HPDE6-E6E7 (cell line): ENCODE data around the gene TPI1.
A peak's percentile ranks its signal among the peaks of the same experiment; 100 is the strongest.
"Not testable (repeated sequence)": the region's sequence is repeated elsewhere in the genome, so short reads cannot be mapped to it uniquely, and the experiment has no call there.

Source experiments
- DNase-seq: peaks from one replicate; pipeline ENCODE4 v3.0.0; 2011; ENCODE audit warnings: missing footprints; ENCODE audit errors: extremely low spot score

The TPI1 gene

DNA sequence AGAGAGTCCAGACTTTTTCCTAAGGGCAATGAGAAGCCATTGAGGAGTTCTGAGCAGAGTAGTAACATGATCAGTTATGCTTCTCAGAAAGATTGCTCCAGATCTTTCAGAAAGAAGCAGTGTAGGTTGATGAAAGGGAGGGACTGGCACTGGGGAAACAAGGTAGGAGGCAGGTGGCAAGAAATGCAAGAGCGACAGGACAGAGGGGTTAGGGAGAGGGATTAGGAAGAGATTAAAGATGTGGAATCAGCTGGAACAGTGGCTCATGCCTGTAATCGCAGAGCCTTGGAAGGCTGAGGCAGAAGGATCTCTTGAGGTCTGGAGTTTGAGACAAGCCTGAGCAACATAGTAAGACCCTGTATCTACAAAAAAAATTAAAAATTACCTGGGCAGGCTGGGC lies 19.7 kb upstream of the TPI1 start:
- no peak for DNase-seq

DNA sequence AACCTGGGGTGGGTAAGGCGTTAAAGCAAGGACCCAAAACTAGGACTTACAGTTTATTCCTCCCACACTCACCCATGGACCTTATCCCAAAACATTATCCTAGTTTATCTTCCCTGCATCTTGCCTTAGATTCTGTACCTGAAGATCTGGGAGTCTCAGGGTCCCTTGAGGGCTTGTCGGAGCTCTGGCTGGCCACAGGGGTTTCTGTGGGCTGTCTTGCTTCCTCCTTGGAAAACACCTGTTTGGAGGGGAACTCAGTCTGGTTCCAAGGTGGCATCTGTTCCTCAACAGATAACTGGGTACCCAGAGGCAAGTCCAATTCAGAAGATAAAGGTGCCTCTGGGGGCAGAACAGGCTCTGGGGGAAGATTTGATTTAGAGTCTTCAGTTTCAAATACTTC lies 17.9 kb upstream of the TPI1 start:
- DNase-seq: no peak

DNA sequence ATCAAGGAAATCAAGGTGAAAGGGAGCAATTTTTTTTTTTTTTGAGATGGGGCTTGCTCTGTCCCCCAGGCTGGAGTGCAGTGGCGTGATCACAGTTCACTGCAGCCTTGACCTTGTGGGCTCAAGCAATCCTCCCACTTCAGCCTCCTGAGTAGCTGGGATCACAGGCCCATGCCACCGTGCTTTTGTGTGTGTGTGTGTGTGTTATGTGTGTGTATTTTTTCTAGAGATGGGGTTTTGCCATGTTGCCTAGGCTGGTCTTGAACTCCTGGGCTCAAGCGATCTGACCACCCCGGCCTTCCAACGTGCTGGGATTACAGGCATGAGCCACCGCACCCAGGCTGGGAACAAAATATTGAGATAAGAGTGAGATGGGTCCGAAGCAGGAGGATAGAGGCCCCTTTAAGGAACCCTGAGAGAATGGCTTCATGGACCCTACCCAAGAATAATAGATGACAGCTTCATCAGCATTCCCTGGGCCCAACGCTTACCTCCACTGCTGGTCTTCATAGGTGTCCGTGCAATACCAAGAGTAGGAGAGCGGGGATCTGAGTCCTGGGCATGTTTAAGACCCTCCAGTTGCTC lies 17.3 kb upstream of the TPI1 start:
- DNase-seq: no peak

DNA sequence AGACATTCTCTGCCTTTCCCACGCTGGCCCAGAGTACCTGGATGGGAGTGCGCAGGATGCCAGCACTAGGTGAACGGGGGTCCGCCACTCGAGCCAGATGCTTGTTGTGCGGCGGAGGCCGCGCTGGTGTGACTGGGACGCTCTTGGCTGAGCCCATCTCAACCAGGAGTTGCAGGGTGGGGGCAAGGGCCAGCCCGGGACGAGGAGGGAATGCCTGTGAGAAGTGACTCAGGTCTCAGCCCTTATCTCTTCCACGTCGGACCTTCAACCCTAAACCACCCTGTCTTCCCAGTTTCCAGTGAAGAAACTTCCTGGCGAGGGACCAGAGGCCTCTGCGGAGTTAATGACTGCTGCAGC lies 16.6 kb upstream of the TPI1 start:
- DNase-seq: peak; percentile 14

DNA sequence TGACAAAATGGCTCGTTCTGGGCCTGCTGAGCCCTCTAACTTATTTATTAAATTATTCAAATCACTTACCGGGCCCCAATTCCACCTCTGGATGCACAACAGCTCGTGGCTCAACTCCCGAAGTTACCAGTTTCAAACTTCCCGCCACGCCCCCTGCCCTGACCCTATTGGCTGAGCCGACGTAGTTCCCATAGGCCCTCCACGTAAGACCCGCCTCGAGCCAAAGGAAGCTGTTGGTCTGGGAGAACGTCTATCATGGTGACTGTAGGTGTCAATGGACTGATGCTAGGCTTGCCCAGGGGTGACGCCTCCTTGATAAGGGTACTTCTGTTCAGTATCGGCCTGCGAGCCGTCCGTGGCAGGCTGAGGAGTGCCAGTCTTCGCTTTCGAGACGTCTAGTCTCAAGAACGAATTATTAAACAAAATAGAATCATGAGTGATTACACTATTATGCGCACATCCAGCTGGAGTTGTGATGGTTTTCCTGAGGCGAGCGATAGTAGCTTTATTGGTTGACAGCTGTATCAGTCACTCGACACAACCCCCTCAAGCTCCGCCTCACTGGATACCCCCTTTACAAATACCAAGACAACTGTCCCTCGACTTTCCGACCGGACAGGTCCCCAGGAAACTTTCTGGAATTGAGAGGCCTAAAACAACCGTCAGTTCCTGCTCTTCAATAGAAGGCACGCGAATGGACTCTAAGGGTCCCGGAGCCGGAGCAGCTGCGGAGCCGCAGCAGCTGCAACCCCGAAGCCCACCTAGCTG lies 16.0 kb upstream of the TPI1 start, which contains the start of gene CDCA3:
Gene CDCA3, minus strand, starts transcription at position 134 of the 768 bp plus-strand sequence. CDS start 334 bp downstream, outside the sequence.
- DNase-seq: peak; percentile 100

DNA sequence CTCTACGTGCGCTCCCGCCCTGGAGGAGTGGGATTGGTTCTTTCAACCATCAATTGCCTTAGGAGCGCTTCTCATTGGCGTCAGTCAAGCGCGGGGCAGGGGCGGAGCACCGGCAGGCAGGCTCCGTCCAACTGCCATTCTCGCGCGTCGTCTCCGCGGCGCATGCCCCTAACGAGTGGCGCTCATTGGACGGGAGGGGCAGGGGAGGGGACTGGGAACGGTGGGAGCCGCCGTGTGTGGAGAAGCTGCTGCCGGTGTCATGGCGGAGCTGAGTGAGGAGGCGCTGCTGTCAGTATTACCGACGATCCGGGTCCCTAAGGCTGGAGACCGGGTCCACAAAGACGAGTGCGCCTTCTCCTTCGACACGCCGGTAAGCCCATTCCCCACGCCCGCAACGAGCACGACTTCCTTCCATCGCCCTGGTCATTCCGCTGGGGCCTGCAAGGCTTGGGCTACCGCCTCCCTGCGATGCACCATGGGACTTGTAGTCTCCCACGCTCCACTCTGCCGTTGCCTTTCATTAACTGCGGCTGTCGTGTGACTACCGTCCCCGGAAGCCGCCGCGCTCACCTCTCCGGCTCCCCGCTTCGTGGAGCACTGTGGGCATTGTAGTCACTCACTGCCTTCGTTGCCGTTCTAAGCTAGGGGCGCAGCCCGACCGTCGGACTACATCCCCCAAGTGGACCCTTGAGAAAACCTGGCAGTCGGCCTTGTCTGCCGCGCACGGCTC lies 15.2 kb upstream of the TPI1 start, which contains the start of gene USP5:
Gene USP5, plus strand, starts transcription at position 230 of the 730 bp plus-strand sequence. Its CDS starts 30 bp downstream, at position 260.
- DNase-seq: peak; percentile 96

DNA sequence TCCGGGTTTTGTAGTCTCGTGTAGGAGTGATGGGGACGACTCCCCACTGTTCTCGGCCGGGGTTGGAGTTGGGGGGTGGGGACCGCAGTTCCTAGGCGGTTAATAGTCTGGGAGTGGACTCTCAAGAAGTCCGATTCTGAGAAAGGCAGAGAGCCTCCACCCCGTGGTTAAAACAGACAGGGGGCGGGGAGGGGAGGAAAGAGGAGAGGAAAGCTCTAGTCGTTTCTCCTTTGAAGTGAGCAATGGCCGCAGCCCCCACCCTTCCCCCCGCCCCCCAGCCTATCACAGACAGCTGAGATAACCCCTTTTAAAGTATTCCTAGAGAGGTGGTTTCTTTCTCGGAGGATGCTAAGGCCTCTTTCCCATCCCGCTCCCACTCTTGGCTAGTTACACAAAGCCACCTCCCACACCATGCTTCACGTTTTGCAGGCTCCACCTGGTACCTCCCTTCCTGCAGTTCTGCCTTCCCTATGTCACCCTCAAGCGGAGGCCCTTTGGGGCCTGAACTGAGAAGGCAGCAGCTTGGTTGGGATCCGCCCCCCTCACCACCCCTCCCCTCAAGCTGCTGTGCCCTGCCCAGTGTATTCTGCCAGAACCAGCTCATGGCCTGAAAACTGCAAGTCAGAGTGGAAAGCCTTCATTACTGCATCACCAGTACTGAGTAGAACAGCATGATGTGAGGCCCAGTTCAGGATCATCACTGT lies 14.5 kb upstream of the TPI1 start:
- peak; percentile 62 for DNase-seq

DNA sequence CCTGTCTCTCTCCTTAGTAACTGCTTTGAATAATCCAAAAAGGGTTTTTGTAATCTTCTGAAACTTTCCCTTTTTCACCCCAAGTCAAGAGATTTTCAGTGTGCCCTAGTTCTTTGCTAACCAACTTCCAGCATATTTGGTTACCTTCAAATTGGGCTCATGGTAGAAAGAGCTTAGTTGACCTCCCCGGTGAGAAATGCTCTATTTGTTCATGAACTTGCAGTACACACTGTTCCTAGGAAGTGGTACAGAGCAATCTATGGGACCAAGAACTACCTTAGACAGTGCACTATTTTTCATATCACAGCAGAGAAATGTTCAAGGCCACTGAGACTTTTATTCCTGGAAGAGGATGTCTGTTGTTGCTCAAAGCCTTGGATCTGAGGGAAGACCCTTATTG lies 13.7 kb upstream of the TPI1 start:
- no peak for DNase-seq

DNA sequence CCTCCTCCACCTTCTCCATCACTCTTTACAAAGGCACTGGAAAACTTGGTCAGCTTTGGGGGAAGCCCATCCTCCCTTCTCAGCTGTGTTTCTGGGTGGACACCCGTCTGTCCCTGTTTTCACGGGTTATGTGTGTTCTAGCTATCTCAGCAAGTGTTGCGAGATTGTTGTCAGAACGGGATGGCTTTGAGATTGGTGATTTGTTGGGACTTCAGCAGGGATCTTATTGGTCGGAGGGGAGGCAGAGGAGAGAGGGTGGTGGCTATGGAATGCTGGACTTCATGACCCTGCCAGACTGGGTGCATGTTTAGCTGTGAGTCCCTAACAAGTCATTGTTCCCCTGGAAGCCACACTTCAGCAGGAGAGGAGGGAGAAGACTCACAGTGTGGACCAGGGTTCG lies 13.3 kb upstream of the TPI1 start:
- DNase-seq: no peak

DNA sequence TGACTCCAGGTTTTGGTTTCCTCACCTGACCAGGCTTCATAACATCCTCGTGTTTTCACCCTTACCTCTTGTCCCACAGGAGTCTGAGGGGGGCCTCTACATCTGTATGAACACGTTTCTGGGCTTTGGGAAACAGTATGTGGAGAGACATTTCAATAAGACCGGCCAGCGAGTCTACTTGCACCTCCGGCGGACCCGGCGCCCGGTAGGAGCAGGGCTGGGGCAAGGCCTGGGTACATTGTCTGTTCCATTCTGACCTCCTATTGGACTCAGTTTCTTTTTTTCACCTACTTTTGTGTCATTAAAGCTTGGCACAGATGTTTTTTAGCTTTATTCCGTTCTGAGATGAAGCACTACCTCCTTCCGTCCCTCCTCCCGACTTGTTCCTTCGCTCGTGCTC lies 12.0 kb upstream of the TPI1 start:
- no peak for DNase-seq

DNA sequence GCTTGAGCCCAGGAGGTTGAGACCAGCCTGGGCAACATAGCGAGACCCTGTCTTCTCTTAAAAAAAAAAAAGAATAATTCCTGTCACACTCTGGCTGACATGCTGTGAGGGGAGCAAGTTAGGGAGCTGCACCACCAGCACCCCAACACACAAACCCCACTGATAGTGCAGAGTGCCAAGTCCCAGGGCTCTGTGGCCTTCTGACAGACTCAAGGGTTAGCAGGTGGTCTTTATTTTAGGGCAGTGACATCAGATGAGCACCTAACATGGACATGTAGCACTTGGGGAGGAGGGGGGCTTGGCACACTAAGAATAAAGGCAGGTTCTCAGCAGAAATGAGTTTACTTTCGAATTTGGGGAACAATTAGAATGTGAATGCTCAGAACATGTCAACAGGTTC lies 8.5 kb upstream of the TPI1 start:
- DNase-seq: no peak

DNA sequence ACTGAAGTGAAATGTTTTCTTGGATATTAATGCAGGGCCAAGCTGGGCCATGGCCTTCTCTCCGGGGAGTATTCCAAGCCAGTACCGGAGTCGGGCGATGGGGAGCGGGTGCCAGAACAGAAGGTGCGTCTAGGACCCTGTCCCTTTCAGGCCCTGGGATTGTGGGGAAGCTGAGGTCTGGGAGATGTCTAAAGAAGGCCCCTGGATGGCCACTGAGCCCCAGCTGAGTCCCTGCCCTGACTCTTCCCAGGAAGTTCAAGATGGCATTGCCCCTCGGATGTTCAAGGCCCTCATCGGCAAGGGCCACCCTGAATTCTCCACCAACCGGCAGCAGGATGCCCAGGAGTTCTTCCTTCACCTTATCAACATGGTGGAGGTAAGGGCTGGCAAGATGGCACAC lies 7.2 kb upstream of the TPI1 start:
- DNase-seq: no peak

DNA sequence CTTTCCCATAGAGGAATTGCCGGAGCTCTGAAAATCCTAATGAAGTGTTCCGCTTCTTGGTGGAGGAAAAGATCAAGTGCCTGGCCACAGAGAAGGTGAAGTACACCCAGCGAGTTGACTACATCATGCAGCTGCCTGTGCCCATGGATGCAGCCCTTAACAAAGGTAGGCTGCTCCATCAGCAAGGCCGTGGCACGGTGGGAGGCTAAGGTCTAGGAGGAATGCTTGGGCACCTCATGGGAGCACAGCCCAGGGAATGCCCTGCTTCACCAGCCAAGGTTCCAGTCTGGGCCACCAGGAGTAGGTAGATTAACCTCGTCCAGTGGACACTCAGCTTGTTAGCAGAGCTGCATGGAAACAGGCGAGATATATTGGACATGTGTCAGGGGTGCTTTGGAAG lies 6.4 kb upstream of the TPI1 start:
- no peak for DNase-seq

DNA sequence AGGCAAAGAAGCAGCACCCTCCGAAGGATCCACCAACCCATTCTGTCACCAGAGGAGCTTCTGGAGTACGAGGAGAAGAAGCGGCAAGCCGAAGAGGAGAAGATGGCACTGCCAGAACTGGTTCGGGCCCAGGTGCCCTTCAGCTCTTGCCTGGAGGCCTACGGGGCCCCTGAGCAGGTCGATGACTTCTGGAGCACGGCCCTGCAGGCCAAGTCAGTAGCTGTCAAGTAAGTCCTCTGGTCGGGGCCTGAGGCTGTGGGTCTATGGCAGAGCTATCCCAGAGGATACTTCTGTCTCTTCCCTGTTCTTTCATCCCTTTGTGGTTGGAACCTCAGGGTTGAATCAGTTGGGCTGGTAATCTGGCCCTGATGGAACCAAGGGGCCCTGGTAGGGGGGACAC lies 5.9 kb upstream of the TPI1 start:
- no peak for DNase-seq

DNA sequence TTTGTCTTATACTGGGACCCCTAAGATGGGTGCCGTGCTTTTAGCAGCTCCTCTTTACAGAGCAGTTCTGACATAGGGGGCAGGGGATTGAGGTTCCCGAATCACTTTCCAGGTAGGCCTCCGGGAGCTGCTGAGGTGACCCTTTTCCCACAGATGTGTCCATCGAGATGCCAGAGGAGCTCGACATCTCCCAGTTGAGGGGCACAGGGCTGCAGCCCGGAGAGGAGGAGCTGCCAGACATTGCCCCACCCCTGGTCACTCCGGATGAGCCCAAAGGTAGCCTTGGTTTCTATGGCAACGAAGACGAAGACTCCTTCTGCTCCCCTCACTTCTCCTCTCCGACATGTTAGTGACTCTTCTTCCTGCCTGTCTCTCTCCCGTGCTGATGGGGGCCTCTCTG lies 4.3 kb upstream of the TPI1 start:
- DNase-seq: no peak

DNA sequence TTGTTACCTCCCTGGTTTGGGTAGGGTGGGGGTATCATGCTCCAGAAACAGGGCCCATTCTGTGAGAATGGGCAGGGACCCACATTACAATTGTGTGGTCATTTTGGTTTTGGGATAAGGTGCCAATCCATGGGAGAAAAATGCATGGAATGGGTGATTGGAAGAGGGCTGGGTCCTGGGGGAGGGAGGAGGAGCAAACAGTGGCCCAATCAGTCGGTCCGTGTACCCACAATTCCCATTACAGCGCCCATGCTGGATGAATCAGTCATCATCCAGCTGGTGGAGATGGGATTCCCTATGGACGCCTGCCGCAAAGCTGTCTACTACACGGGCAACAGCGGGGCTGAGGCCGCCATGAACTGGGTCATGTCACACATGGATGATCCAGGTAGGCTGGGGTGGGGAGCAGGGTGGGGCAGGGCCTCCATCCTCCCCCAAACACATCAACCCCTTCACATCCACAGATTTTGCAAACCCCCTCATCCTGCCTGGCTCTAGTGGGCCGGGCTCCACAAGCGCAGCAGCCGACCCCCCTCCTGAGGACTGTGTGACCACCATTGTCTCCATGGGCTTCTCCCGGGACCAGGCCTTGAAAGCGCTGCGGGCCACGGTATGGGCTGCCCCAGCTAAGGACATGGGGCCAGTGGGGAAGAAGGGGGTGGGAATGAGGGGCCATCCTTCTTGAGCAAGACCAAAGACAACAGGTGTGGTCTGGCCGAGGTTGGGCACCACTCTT lies 3.6 kb upstream of the TPI1 start:
- DNase-seq: no peak

DNA sequence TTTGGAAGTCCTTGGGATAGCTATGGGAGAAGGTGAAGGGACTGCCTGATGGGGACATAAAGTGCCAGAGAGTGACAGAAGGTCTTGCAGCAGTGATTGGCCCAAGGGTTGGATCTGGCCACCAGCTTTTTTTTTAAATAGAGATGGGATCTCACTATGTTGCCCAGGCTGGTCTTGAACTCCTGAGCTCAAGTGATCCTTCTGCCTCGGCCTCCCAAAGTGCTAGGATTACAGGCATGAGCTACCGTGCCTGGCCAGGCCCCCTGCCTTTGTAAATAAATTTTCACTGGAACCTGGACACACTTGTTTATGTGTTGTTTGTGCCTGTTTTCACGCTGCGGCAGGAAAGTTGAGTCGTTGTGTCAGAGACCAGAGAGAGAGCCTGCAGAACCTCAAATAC lies 2.0 kb upstream of the TPI1 start:
- not testable (repeated sequence) for DNase-seq

DNA sequence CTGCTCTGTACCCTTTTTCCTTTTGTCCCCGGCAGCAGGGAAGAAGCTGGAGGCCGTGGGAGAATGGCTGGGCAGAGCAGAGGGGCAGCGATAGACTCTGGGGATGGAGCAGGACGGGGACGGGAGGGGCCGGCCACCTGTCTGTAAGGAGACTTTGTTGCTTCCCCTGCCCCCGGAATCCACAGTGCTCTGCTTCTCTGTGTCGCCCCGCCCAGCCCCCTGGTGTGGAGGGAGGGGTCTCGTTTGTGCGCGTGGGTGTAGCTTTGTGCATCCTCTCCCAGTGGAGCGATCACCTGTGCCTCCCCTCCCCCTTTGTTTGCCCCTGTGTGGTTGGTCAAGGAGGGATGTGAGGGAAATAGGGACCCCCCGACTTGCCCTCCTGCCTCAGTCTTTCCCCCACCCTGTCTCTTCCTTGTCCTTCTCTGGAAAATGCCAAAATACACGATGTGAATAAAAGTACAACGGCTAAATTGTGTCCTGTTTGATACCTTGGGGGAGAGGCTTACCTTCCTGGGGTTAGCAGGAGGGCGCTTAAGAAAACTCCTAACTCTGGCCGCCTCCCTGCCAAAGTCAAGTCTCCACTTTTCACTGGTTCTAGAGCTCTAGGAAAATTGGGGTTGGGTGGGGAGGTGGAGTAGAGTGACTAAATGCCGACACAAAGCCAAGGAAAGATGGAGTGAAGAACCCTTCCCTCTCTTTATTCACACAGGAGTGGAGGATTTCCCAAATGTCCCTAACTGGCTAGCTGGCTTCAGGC lies 990 bp upstream of the TPI1 start:
- DNase-seq: no peak

DNA sequence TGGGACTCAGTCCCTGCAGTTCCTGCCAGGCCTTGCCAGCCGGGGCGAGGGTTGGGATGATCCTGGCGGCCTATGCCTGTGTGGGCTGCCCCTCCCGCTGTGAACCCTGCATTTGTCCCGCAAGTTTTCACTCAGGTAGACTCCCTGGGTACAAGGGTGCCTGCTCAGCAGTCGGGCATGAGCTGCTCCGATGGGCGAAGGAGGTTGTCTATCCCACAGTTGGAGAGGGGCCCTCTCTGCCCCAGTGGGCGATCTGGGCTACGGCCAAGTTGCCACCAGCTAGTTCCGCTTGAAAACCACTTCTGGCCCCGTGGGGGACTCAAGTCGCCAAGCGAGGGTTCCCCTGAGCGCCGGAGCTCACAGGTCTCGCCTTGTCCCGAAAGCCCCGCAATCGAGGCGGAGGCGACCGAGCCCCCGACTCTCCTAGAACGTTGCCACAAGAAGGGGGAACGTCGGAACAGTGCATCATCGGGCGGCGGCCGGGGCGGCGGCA lies 365 bp upstream of the TPI1 start:
- DNase-seq: no peak

DNA sequence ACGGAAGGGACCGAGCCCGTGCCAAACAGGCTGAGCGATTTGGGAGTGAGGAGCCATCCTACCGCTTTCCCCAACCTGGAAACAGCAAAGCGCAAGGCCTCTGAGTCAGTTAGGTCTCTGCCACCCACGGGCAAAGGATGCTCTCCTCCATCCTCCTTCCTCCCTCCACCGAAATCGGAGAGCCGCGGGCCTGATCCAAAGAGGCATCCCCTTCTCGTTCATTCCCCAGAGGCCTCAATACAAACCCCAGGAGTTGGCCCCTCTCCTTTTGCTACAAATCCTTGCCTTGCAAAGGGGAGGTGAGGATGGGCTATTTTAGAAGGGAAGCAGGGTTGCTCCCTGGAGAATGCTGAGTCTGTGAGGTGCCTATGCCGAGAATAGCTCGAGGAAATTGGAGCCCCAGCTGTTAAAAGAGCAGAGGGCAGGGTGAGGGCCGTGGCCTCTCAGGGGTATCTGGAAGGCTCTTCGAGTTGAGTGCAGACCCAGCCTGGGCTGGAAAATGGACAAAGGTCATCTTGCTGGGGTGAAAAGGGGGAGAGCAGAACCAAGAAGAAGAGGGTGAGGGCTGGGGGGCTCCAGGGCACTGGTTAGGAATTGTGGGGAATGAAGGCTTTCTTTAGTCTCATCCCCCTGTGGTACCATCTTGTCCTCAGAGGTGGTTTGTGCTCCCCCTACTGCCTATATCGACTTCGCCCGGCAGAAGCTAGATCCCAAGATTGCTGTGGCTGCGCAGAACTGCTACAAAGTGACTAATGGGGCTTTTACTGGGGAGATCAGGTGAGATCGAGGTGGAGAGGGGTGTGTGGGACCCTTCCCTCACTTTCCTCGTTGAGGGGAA lies 1.1 kb downstream of the TPI1 start:
- no peak for DNase-seq
